HG02623 (cell line): Measurements from ENCODE around the gene GFOD2.
"Not testable (repeated sequence)": the region's sequence is repeated elsewhere in the genome, so short reads cannot be mapped to it uniquely, and the experiment has no call there.

Source experiments
- ATAC-seq: cut with Tn5 transposase; IDR thresholded peaks from one replicate; pipeline ENCODE4 v1.9.1; 2021; ENCODE audit warnings: moderate library complexity; ENCODE audit not compliant: unreplicated experiment

GFOD2 gene

DNA sequence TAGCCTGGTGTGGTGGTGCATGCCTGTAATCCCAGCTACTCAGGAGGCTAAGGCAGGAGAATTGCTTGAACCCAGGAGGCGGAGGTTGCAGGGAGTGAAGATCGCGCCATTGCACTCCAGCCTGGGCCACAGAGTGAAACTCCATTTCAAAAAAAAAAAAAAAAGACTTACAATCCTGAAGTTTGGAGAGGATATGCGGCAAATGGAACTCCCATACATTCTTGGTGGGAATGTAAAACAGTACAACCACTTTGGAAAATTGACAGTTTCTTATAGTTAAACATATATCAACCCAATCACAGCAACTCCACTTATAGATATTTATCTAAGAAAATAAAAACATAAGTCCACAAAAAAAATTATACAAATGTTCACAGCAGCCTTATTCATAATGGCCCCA lies 11.9 kb downstream of the GFOD2 start:
- ATAC-seq = no peak

- no peak for ATAC-seq
Observed at GRCh38 chr16:67704110-67704509, 15.0 kb downstream of the GFOD2 start.

- ATAC-seq = no peak
Observed at GRCh38 chr16:67703626-67704025, 15.5 kb downstream of the GFOD2 start.

DNA sequence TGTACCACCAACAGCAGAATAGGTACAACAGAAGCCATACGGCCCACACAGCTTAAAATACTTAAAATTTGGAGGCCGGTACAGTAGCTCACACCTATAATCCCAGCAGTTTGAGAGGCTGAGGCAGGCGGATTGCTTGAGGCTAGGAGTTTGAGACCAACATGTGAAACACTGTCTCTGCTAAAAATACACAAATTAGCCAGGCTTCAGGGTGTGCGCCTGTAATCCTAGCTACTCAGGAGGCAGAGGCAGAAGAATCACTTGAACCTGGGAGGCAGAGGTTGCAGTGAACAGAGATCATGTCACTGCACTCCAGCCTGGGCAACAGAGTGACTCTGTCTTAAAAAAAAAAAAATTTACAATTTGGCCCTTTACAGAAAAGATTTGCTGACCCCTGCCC lies 17.0 kb downstream of the GFOD2 start:
- ATAC-seq = no peak

- ATAC-seq = no peak
Observed at GRCh38 chr16:67701420-67701819, 17.7 kb downstream of the GFOD2 start.

GRCh38 chr16:67699265-67699664 lies 19.9 kb downstream of the GFOD2 start:
- ATAC-seq = no peak

DNA sequence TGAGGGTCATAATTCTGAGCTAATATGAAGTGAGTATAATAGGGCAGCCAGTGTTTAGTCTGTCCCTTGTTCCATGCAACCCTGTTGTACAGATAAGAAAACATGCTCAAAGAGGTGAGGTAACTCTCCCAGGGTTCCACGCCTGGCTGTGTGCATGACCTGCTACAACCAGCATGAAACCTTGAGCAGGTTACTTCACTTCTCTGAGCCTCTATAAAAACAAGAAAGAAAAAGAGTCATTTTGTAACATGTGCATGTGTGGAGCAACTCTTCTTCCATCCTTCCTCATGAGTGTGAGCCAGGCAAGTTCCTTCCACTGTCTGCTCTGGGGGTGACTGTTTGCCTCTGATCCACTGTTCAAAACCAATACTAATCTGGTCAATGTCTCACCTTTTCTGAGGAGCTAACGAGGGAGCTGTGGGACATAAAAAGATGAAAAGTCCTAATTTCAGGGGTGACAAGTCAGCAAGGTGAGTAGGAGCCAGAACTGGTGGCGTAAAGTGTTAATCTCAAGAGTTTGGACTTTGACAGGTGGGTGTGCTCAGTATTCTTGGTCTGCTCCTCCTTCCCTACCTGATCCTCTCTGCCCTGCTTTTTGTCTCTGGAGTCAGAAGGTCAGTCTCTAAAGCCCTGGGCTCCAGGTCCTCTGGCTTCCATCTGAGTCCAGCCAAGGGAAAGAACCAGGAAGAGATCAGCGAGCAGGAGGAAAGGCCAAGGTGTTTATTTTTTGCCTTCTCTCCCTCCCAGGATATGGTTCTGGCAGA lies 21.5 kb downstream of the GFOD2 start:
- ATAC-seq = no peak

DNA sequence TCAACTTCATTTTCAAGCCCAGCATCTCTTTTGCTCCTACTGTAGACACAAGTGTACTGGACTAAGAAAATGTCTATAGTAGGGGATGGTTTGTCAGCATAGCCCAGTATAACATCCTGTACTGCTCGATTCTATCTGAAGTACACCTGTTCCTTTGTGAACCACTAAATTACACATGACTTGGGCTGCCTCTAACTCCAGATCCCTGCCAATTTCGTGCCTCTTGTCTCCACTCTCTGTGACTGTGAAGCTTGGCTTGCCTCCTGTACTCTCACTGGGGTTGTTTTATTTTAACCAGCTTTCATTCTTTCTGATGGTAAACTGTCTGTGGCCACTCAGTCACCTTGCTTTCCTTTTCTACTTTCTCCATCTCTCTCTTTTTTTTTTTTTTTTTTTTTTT lies 24.5 kb downstream of the GFOD2 start:
- ATAC-seq = no peak

GRCh38 chr16:67693517-67694285 lies 25.4 kb downstream of the GFOD2 start:
- not testable (repeated sequence) for ATAC-seq

DNA sequence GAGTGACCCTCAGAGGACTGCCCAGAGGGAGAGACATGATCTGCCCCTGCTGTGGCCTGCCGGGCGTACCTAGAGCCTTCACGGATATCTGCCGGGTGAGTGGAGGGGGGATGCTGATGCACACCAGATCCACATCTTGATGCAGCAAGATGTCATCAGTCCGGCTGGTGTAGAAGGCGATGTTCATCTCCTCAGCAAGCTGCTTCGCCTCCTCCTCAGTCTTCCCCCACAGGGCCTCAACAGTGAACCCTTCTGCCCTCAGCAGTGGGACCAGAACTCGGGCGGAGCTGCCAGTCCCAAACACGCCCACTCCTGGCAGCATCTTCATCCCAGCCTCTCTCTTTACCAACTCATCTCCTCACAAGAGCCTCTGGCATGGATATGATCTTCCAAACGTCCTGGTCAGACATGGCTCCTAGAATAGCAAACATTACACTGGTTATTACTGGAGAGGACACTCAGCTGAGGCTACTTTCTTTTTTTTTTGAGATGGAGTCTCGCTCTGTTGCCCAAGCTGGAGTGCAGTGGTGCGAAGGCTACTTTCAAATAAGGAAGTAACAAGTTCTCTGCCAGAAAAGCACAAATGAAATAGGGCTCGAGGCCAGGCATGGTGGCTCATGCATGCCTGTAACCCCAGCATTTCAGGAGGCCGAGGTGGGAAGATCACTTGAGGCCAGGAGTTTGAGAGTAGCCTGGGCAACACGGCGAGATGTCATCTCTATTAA lies 33.6 kb downstream of the GFOD2 start:
- no peak for ATAC-seq

DNA sequence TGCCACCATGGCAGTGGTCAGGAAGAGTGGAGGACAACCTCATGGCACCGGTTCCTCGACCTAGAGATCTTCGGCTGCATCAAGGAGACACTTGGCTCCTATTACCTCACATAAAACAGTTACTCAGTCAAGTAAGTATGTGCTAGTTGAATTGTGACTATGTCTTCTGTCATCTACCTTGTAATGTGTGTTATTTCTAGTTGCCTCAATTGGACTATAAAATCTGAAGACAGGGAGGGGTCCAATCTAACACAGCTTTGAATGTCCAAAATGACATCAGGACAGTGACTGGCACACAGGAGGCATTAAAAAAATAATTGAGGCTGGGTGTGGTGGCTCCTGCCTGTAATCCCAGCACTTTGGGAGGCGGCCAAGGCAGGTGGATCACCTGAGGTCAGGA lies 35.3 kb downstream of the GFOD2 start:
- ATAC-seq = no peak

GRCh38 chr16:67679935-67680897 lies 38.9 kb downstream of the GFOD2 start:
- no peak for ATAC-seq

DNA sequence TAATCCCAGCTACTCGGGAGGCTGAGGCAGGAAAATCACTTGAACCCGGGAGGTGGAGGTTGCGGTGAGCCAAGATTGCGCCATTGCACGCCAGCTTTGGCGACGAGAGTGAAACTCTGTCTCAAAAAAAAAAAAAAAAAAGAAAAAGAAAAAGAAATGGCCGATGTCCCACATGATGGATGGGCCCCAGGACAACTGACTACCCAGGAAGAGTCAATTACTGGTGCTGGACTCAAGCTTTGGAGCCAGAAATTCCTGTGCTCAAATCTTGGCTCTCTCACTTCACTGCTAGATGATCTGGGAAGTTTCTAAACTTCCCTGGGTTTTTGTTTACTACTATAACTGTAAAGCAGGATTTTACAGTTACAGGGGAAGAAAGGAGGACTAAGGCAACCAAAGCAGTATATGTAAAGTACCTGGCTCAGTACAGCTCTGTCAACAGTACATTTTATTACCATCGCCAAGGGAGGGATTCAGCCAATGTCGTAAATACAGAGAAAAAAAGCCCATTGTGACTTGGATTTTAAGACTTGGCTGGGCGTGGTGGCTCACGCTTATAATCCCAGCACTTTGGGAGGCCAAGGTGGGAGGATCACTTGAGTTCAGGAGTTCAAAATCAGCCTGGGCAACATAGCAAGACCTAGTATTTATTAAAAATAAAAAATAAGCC lies 40.6 kb downstream of the GFOD2 start:
- no peak for ATAC-seq

DNA sequence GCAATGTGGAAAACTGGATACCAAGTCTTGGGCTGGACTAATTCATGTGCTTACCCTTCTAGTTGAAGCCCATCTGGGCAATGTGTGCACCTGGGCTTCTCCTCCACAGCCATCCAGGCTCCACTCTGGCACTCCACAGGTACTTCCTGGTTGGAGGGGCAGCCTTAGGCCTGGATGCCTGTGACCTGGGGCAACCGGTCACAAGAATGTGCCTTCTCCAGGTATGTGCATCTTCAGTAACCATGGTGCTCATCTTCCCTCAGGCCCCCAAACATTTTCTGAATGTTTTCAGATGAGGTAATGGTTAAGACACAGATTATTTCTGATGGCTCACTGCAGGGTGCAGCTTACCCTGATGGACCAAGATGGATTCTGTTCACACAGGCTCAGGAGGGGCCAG lies 41.4 kb downstream of the GFOD2 start:
- no peak for ATAC-seq

DNA sequence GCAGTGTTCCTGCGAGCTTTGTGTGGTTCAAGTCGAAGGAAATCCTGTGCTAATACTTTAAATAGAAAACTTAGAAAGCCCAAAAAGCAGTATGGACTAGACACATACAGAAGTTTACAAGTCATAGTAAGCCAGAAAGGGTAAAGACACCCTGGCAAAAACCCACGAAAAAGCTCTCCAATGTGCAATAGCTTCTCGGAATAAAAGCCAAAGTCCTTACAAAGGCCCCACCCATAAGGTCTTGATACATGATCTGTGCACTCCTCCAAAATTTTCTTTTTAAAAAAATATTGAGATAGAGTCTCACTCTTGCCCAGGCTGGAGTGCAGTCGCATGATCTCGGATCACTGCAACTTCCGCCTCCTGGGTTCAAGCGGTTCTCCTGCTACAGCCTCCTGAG lies 42.2 kb downstream of the GFOD2 start:
- no peak for ATAC-seq

GRCh38 chr16:67676516-67676915 lies 42.6 kb downstream of the GFOD2 start:
- no peak for ATAC-seq

DNA sequence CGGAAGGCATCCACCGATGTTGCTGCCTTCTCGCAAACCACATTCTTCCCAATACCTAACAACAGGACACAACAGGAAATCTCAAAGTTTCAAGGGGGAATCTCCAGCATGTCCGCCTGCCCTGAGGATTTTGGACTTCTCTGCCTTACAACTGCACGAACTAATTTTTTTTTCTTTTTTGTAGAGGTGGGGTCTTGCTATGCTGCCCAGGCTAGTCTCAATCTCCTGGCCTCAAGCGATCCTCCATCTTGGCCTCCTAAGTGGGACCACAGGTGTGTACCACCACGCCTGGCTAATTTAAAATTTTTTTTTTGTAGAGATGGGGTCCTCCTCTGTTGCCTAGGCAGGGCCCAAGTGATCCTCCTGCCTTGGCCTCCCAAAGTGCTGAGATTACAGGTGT lies 43.1 kb downstream of the GFOD2 start:
- ATAC-seq = no peak

GRCh38 chr16:67675579-67675935 lies 43.6 kb downstream of the GFOD2 start:
- ATAC-seq = no peak

DNA sequence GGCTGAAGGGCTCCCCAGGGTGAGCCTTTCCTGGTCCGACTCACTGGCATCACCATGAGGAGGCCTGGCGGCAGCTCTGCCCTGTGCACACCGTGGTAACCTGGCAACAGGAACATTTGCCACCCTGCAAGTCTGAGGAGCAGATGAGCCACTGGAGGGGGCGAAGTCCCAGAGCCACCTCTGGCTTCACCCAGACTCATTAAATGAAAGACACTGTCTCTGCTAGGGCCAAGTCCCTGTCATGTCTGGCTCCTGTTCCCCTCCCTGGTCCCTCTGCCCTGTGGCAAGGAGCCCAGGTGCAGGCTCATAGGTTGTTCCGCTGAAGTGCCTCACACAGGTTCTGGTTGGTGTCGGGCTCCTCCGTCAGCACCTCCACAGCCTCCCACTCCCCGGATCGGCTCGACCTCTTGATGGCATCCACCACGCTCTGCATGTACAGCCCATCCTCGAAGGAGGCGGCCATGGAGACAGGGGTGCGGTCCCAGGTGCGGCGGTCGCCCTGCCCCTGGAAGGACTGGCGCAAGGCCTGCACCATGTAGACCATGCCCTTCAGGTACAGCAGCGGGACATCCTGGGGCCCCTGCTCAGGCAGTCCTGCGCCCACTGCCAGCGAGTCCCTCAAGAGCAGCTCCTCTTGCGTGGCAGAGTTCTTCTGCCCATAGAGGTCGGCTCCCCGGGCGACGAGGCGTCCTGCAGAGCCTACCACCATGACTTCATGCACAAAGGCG lies 44.1 kb downstream of the GFOD2 start:
- no peak for ATAC-seq
